Bronchial epithelial cell (primary cell): ENCODE data around the gene OTULIN. TPM values are rescaled to one million over a fixed set of nuclear protein-coding genes. Genes with fewer than 3 reads are reported as not detected.
A peak's percentile ranks its signal among the peaks of the same experiment; 100 is the strongest.

Experiments used
- DNase-seq: peaks from one replicate; pipeline ENCODE4 v3.0.0-alpha.2; 2010; ENCODE audit warnings: low read depth
- FAIRE-seq: peaks from 2 replicates; lab custom pipeline; 2011; peaks lifted over from hg19 to GRCh38; lab: Jason Lieb, UNC
- H3K27me3 ChIP-seq: 2 replicates; pipeline ENCODE4 v1.5.1; 2011; ENCODE audit warnings: low read length; ENCODE audit not compliant: control insufficient read depth, insufficient read depth
- H3K36me3 ChIP-seq: 2 replicates; pipeline ENCODE4 v1.5.1; 2011; ENCODE audit warnings: low read length; ENCODE audit not compliant: control insufficient read depth, insufficient read depth
- H3K4me3 ChIP-seq: 2 replicates; pipeline ENCODE4 v1.5.1; 2011; ENCODE audit warnings: mild to moderate bottlenecking, low read depth, low read length, control low read depth
- total RNA-seq: library from RNA; depleted of rRNA; stranded (reverse); fragments of >200 nt; gene quantifications from 2 replicates; pipeline ENCODE4 v1.2.1, GENCODE V29; 2014
- TF ChIP-seq, protein P1 (sequence below): IDR thresholded peaks from 2 replicates; pipeline ENCODE4 v1.5.1; 2011; ENCODE audit warnings: mild to moderate bottlenecking, moderate library complexity, low read length, control low read depth, inconsistent platforms; ENCODE audit not compliant: insufficient read depth, severe bottlenecking

OTULIN gene
- total RNA-seq, 1 donor from 2014 or later = 36.6 TPM

DNA sequence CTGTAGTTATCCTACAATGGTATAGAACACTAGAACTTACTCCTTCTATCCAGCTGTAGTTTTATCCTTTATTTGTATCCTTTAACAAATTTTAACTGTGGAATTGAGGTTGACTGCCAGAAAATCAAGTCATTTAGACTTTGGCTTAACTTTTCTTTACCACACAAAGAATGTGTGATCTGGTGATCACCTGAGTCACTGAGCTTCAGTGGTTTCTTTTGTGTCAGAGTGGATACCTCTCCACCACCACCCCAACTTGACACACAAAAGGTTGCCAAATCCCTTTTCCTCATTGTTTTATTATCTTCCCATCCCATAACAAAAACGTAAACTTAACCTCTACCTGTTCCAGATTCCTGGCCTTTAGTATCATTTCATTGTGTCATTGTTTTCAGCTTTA is 5.5 kb downstream of the OTULIN start:
- FAIRE-seq (no peak), DNase-seq (peak; percentile 83)
- Histone ChIP-seq H3K36me3 (no peaks in the 10 kb centered on the region), H3K4me3 (no peak overlapping the region), H3K27me3 (no peaks in the 10 kb centered on the region)
- TF ChIP-seq, protein P1, sequence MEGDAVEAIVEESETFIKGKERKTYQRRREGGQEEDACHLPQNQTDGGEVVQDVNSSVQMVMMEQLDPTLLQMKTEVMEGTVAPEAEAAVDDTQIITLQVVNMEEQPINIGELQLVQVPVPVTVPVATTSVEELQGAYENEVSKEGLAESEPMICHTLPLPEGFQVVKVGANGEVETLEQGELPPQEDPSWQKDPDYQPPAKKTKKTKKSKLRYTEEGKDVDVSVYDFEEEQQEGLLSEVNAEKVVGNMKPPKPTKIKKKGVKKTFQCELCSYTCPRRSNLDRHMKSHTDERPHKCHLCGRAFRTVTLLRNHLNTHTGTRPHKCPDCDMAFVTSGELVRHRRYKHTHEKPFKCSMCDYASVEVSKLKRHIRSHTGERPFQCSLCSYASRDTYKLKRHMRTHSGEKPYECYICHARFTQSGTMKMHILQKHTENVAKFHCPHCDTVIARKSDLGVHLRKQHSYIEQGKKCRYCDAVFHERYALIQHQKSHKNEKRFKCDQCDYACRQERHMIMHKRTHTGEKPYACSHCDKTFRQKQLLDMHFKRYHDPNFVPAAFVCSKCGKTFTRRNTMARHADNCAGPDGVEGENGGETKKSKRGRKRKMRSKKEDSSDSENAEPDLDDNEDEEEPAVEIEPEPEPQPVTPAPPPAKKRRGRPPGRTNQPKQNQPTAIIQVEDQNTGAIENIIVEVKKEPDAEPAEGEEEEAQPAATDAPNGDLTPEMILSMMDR = no peak

DNA sequence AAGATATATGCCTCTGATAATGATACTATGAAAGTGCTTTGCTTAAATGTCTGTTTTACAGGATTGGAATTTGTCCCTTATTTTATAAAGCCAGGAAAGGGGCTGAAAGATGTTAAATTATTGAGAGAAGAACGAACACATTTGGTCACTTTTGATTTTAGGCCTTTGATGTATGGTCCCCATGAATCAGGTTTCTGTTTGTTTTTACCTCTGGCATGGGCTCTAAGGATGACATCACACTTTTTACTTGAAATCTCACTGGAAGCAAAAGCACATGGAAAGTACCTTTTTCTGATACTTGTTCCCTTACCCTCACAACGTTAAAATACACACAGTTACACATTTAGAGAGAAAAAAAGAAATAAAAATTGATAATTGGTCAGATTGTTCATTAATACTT is 6.9 kb downstream of the OTULIN start:
- FAIRE-seq (no peak), DNase-seq (peak; percentile 81)
- Histone ChIP-seq H3K27me3 (no peaks in the 10 kb centered on the region), H3K4me3 (no peak overlapping the region), H3K36me3 (no peaks in the 10 kb centered on the region)
- TF ChIP-seq, protein P1 = no peak

DNA sequence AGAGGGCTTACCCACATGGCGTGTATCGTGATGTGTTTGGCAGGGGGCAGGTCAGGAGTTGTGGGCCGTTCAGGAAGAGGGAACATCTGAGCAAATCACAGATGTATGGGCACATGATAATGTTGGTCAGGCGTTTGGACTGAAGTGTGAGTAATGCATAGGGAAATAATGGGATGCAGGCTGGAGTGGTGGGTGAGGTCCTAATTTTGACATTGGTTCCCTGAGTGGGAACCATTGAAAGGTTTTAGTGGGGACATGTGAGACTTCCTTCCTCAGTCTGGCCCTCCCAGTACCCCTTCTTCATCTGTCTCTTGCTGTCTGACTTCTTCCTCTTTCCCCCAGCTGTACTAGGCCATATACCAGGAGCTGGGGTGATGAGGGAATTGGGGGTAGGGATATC is 7.6 kb downstream of the OTULIN start:
- Histone ChIP-seq H3K36me3 (peaks cover 1% of the 10 kb centered on the region), H3K4me3 (no peak overlapping the region), H3K27me3 (no peaks in the 10 kb centered on the region)
- DNase-seq = peak; percentile 48
- TF ChIP-seq, protein P1 = no peak
- FAIRE-seq = no peak

DNA sequence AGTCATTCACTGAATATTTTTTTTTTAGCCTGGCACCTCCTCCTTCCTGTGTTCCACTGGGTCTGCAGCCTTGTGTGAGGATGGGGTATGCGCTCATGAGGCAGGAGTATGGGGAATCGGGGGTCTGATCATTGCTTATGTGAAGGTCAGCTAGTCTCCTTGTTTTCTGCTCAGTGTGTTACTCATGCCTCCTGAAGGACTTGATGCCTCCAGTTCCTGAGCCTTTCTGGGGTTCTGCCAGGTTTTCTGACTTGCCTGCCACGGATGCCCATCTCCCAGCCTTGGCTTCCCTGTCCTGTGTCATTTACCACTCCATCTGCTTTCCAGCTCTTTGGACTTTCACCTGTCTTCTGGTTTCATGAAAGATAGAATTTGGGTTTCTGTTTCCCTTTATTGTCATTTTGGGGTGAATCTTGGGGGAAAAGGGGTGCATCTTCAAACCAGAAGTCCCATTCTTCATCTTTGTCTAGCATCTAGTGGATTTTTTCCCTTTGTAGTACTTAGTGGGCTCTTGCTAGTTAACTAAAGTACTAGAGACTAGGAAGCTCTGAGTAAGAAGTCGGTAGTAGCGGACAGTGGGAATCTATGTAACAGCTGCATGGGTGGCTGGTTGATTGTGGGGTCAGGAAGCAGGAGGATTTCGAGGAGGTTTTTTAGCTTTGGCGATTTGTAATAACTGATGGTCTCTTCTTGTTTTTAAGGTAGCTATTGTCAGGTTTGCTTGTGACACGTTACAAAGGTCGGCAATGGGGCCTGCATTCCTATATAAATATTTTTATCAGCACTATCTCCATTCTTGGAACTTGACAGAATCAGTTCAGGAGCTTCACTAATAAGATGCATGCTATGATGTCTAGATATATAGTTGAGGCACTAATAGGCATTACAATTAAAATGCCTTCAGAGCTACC is 8.2 kb downstream of the OTULIN start:
- Histone ChIP-seq H3K36me3 (peaks cover 1% of the 10 kb centered on the region), H3K4me3 (no peak overlapping the region), H3K27me3 (no peaks in the 10 kb centered on the region)
- DNase-seq = peak; percentile 56
- TF ChIP-seq, protein P1 = no peak
- FAIRE-seq = no peak

DNA sequence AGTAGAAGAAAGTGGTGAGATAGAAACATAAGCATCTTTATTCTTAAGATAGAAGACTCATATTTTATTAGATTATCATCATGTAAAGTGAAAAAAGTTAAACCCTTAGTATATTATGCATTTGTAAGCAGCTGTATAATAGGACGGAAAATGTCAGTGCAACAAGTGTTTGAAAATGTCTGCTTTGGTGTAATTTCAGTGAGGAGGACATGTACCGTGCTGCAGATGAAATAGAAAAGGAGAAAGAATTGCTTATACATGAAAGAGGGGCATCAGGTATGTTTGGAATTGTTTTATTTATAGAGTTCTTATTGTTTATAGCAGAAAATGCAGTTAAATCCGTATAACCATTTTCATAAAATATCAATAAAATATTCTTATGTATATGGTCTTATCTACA is 8.9 kb downstream of the OTULIN start:
- Histone ChIP-seq H3K36me3 (peaks cover 2% of the 10 kb centered on the region), H3K4me3 (no peak overlapping the region), H3K27me3 (no peaks in the 10 kb centered on the region)
- DNase-seq (no peak), FAIRE-seq (no peak)
- TF ChIP-seq, protein P1 = no peak
